Measurements from ENCODE around the gene LY9.

DNA sequence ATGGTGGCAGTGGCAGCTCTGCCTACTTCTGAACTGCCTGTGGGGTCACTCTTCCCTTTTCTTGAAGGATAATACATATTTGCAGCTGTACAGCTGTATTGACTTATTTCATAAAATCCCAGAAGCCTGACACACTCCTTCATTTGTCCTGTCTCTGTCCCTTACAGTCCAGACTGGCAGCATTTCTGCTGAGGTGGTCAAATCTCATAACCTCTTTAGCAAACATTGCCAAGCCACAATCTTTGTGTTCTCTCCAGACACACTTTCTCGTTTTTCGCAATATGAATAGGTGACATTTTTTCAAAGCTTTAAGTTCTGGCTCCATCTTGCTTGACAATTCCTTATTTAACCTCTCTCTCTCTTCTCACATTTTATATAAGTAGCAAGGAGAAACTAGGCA is 15.2 kb downstream of the LY9 start:
- TF ChIP-seq, protein P1, sequence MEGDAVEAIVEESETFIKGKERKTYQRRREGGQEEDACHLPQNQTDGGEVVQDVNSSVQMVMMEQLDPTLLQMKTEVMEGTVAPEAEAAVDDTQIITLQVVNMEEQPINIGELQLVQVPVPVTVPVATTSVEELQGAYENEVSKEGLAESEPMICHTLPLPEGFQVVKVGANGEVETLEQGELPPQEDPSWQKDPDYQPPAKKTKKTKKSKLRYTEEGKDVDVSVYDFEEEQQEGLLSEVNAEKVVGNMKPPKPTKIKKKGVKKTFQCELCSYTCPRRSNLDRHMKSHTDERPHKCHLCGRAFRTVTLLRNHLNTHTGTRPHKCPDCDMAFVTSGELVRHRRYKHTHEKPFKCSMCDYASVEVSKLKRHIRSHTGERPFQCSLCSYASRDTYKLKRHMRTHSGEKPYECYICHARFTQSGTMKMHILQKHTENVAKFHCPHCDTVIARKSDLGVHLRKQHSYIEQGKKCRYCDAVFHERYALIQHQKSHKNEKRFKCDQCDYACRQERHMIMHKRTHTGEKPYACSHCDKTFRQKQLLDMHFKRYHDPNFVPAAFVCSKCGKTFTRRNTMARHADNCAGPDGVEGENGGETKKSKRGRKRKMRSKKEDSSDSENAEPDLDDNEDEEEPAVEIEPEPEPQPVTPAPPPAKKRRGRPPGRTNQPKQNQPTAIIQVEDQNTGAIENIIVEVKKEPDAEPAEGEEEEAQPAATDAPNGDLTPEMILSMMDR (conservative IDR thresholded peaks at IDR 0.05; ENCODE audit: low read depth in 2 of 2) = no peak
- no peak for TF ChIP-seq EZH2 (IDR thresholded peaks at IDR 0.05; ENCODE audit: low read depth, unreplicated experiment)
- TF ChIP-seq ZNF114 (CRISPR knock-in tag; IDR thresholded peaks at IDR 0.05) = no peak
- TF ChIP-seq CREB1 (CRISPR knock-in tag; IDR thresholded peaks at IDR 0.05; ENCODE audit: low read depth) = no peak
- TF ChIP-seq POLR2AphosphoS5 (IDR thresholded peaks at IDR 0.05; ENCODE audit: low read depth) = no peak
- TF ChIP-seq STAT1 (IDR thresholded peaks at IDR 0.05; ENCODE audit: unreplicated experiment) = no peak
- TF ChIP-seq, protein P2, sequence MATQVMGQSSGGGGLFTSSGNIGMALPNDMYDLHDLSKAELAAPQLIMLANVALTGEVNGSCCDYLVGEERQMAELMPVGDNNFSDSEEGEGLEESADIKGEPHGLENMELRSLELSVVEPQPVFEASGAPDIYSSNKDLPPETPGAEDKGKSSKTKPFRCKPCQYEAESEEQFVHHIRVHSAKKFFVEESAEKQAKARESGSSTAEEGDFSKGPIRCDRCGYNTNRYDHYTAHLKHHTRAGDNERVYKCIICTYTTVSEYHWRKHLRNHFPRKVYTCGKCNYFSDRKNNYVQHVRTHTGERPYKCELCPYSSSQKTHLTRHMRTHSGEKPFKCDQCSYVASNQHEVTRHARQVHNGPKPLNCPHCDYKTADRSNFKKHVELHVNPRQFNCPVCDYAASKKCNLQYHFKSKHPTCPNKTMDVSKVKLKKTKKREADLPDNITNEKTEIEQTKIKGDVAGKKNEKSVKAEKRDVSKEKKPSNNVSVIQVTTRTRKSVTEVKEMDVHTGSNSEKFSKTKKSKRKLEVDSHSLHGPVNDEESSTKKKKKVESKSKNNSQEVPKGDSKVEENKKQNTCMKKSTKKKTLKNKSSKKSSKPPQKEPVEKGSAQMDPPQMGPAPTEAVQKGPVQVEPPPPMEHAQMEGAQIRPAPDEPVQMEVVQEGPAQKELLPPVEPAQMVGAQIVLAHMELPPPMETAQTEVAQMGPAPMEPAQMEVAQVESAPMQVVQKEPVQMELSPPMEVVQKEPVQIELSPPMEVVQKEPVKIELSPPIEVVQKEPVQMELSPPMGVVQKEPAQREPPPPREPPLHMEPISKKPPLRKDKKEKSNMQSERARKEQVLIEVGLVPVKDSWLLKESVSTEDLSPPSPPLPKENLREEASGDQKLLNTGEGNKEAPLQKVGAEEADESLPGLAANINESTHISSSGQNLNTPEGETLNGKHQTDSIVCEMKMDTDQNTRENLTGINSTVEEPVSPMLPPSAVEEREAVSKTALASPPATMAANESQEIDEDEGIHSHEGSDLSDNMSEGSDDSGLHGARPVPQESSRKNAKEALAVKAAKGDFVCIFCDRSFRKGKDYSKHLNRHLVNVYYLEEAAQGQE (IDR thresholded peaks at IDR 0.05; ENCODE audit: unreplicated experiment) = no peak
- no peak for TF ChIP-seq EZH2phosphoT487 (IDR thresholded peaks at IDR 0.05; ENCODE audit: unreplicated experiment)
- no peak for TF ChIP-seq JUNB (IDR thresholded peaks at IDR 0.05; ENCODE audit: unreplicated experiment)
- TF ChIP-seq NANOG (IDR thresholded peaks at IDR 0.05; ENCODE audit: borderline replicate concordance) = no peak
- TF ChIP-seq ZNF331 (CRISPR knock-in tag; IDR thresholded peaks at IDR 0.05; ENCODE audit: low read depth) = no peak
- TF ChIP-seq, protein P3, sequence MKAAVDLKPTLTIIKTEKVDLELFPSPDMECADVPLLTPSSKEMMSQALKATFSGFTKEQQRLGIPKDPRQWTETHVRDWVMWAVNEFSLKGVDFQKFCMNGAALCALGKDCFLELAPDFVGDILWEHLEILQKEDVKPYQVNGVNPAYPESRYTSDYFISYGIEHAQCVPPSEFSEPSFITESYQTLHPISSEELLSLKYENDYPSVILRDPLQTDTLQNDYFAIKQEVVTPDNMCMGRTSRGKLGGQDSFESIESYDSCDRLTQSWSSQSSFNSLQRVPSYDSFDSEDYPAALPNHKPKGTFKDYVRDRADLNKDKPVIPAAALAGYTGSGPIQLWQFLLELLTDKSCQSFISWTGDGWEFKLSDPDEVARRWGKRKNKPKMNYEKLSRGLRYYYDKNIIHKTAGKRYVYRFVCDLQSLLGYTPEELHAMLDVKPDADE (IDR thresholded peaks at IDR 0.05) = no peak
- TF ChIP-seq, protein P4, sequence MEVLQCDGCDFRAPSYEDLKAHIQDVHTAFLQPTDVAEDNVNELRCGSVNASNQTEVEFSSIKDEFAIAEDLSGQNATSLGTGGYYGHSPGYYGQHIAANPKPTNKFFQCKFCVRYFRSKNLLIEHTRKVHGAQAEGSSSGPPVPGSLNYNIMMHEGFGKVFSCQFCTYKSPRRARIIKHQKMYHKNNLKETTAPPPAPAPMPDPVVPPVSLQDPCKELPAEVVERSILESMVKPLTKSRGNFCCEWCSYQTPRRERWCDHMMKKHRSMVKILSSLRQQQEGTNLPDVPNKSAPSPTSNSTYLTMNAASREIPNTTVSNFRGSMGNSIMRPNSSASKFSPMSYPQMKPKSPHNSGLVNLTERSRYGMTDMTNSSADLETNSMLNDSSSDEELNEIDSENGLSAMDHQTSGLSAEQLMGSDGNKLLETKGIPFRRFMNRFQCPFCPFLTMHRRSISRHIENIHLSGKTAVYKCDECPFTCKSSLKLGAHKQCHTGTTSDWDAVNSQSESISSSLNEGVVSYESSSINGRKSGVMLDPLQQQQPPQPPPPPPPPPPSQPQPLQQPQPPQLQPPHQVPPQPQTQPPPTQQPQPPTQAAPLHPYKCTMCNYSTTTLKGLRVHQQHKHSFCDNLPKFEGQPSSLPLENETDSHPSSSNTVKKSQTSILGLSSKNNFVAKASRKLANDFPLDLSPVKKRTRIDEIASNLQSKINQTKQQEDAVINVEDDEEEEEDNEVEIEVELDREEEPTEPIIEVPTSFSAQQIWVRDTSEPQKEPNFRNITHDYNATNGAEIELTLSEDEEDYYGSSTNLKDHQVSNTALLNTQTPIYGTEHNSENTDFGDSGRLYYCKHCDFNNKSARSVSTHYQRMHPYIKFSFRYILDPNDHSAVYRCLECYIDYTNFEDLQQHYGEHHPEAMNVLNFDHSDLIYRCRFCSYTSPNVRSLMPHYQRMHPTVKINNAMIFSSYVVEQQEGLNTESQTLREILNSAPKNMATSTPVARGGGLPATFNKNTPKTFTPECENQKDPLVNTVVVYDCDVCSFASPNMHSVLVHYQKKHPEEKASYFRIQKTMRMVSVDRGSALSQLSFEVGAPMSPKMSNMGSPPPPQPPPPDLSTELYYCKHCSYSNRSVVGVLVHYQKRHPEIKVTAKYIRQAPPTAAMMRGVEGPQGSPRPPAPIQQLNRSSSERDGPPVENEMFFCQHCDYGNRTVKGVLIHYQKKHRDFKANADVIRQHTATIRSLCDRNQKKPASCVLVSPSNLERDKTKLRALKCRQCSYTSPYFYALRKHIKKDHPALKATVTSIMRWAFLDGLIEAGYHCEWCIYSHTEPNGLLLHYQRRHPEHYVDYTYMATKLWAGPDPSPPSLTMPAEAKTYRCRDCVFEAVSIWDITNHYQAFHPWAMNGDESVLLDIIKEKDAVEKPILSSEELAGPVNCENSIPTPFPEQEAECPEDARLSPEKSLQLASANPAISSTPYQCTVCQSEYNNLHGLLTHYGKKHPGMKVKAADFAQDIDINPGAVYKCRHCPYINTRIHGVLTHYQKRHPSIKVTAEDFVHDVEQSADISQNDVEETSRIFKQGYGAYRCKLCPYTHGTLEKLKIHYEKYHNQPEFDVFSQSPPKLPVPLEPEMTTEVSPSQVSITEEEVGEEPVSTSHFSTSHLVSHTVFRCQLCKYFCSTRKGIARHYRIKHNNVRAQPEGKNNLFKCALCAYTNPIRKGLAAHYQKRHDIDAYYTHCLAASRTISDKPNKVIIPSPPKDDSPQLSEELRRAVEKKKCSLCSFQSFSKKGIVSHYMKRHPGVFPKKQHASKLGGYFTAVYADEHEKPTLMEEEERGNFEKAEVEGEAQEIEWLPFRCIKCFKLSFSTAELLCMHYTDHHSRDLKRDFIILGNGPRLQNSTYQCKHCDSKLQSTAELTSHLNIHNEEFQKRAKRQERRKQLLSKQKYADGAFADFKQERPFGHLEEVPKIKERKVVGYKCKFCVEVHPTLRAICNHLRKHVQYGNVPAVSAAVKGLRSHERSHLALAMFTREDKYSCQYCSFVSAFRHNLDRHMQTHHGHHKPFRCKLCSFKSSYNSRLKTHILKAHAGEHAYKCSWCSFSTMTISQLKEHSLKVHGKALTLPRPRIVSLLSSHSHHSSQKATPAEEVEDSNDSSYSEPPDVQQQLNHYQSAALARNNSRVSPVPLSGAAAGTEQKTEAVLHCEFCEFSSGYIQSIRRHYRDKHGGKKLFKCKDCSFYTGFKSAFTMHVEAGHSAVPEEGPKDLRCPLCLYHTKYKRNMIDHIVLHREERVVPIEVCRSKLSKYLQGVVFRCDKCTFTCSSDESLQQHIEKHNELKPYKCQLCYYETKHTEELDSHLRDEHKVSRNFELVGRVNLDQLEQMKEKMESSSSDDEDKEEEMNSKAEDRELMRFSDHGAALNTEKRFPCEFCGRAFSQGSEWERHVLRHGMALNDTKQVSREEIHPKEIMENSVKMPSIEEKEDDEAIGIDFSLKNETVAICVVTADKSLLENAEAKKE (CRISPR knock-in tag; IDR thresholded peaks at IDR 0.05) = no peak

Data from GM23338 (cell line).